ENCODE results near the gene MB21D2. TPM values are rescaled to one million over a fixed set of nuclear protein-coding genes. Genes with fewer than 3 reads are reported as not detected.

The MB21D2 gene
- total and polyA plus RNA-seq, 2 of the 8 experiments (the other 6 are each of a cell fraction or from before 2014, with no cell fraction given) = 10.0 to 21.0 TPM

- TF ChIP-seq BACH1 (IDR thresholded peaks at IDR 0.05; ENCODE audit: low read length) (no peak), TAF1 (IDR thresholded peaks at IDR 0.05; ENCODE audit: low read depth, low read length) (no peak), GTF2F1 (IDR thresholded peaks at IDR 0.05; ENCODE audit: borderline replicate concordance, low read depth, low read length) (no peak), POLR2AphosphoS5 (IDR thresholded peaks at IDR 0.05; ENCODE audit: low read depth, low read length) (no peak)
These were observed 92.4 kb downstream of the MB21D2 start (continued) for GRCh38 chr3:192825216-192825615.

Measured in H1 (cell line).